Retina (tissue), 1 donor: ENCODE measurements around the gene GNL2.
"Not testable (repeated sequence)": the region's sequence is repeated elsewhere in the genome, so short reads cannot be mapped to it uniquely, and the experiment has no call there.

Source experiments
- DNase-seq: peaks from one replicate; pipeline ENCODE4 v3.0.0-alpha.2; 2016

GNL2 gene

GRCh38 chr1:37559080-37559479 lies 36.7 kb downstream of the GNL2 start:
- no peak for DNase-seq

GRCh38 chr1:37558411-37558810 lies 37.3 kb downstream of the GNL2 start:
- no peak for DNase-seq

- no peak for DNase-seq
Measured at GRCh38 chr1:37557402-37557801, 38.3 kb downstream of the GNL2 start.

GRCh38 chr1:37556712-37557196 lies 39.0 kb downstream of the GNL2 start, which contains the start of gene DNALI1:
Gene DNALI1 (plus strand): TSS chr1:37556940. CDS start chr1:37556995, 55 bp downstream.
- DNase-seq = peak; percentile 94

GRCh38 chr1:37553927-37554808 lies 41.6 kb downstream of the GNL2 start, which contains the start of gene SNIP1:
Gene SNIP1 (minus strand): TSS chr1:37554293. CDS start chr1:37554229, 64 bp downstream.
- peak; percentile 94 for DNase-seq

GRCh38 chr1:37553598-37553926 lies 42.2 kb downstream of the GNL2 start:
- no peak for DNase-seq

- no peak for DNase-seq
Measured at GRCh38 chr1:37549341-37549740, 46.4 kb downstream of the GNL2 start.

- no peak for DNase-seq
Measured at GRCh38 chr1:37545019-37545418, 50.7 kb downstream of the GNL2 start.

GRCh38 chr1:37544530-37544929 lies 51.2 kb downstream of the GNL2 start:
- no peak for DNase-seq

- no peak for DNase-seq
Measured at GRCh38 chr1:37540036-37540785, 55.5 kb downstream of the GNL2 start.

- not testable (repeated sequence) for DNase-seq
Measured at GRCh38 chr1:37539154-37539553, 56.6 kb downstream of the GNL2 start.

GRCh38 chr1:37537378-37537777 lies 58.4 kb downstream of the GNL2 start:
- no peak for DNase-seq

- DNase-seq = no peak
Measured at GRCh38 chr1:37533317-37534093, 62.2 kb downstream of the GNL2 start.

- DNase-seq = not testable (repeated sequence)
Measured at GRCh38 chr1:37532418-37533156, 63.1 kb downstream of the GNL2 start.

- DNase-seq = not testable (repeated sequence)
Measured at GRCh38 chr1:37529888-37530287, 65.8 kb downstream of the GNL2 start.

GRCh38 chr1:37519613-37520012 lies 76.1 kb downstream of the GNL2 start:
- DNase-seq = no peak

GRCh38 chr1:37518929-37519328 lies 76.8 kb downstream of the GNL2 start:
- DNase-seq = not testable (repeated sequence)

- not testable (repeated sequence) for DNase-seq
Measured at GRCh38 chr1:37518241-37518640, 77.5 kb downstream of the GNL2 start.

- DNase-seq = no peak
Measured at GRCh38 chr1:37517569-37517968, 78.2 kb downstream of the GNL2 start.
